NCI-H146 treated with DMSO at 0.1 percent for 48 hours (cell line): ENCODE results near the gene TTC39B.
A peak's percentile ranks its signal among the peaks of the same experiment; 100 is the strongest.

Source experiments
- DNase-seq: peaks from one replicate; lab custom pipeline; 2025; ENCODE audit not compliant: unreplicated experiment; lab: John Stamatoyannopoulos, UW

Gene TTC39B

GRCh38 chr9:15231788-15232635 is 75.0 kb downstream of the TTC39B start:
- DNase-seq: peak; percentile 29

DNA sequence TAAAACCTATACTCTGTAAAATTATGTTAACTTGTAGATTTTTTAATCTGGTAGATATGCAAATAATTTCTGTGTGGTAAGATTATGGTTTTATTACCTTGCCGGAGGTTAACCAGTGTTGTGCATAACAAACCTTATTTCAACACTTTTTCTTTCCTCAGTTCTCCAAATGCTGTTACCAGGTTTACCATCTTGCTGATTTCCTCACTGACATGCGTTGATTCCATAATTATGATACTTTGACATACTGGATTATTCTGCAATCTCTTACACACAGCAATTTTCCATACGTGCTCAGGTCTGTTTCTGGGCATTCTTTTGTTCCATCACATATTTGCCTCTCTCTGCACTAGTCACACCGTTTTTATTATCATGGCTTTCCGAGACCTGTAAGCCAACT is 77.6 kb downstream of the TTC39B start:
- DNase-seq: no peak

DNA sequence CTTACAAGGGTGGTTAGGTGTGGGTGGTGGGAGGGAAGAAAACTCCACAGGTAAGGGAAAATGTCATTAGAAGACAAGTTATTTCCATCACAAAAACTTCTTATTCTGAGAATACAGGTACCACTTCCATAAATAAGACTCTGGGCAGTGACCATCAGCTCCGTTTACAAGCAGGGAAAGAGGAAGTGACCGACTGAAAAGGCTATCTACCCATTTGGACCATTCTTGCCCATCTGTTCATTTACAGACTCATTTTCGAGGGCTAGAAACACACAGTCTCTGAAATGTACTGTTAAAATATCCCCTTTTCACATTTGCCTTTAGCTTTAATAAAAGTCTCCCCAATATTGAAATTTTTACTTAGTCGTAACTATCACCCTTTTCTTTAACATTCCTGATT is 79.5 kb downstream of the TTC39B start:
- DNase-seq: no peak

GRCh38 chr9:15225564-15226126 is 81.4 kb downstream of the TTC39B start:
- no peak for DNase-seq

GRCh38 chr9:15222313-15222712 is 84.7 kb downstream of the TTC39B start:
- DNase-seq: no peak

GRCh38 chr9:15221746-15222145 is 85.3 kb downstream of the TTC39B start:
- DNase-seq: no peak

- DNase-seq: no peak
Measured at GRCh38 chr9:15220658-15221318, 86.2 kb downstream of the TTC39B start.

DNA sequence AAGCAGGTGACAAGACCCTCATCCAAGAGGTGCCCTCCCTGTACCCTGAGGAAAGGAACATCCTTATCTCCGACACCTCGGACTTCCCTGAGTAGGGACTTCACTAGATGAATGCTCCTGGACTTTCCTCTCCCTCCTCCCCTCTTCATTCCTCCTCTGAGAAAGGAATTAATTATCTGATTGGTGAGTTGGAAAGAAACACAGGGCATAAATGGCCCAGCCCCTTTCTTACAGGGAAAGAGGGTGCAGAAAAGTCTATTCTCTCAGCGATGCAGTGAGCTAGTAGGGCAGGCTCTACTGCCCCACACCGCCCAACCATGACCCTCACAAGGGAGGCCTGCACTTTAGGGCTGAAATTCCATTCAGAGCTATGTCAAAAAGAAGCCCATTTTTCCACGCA is 87.5 kb downstream of the TTC39B start:
- no peak for DNase-seq

GRCh38 chr9:15218994-15219393 is 88.0 kb downstream of the TTC39B start:
- no peak for DNase-seq

DNA sequence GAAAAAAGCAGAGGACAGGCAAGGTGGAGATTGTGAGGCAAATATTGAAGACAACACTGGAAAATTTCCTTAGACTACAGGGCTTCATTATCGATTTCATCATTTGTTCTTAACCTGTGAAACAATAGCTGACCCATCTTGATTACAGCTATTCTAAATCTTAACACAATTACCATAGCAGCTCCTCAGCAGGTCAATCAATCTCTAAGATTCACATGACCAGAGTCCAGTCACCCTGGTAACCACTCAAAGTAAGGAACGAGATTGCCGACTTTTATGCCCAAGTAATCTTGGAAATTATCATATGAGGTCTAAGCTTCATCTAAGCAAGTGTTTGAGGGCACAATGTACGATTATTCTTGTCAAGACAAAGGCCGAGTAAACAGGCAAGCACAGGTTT is 93.8 kb downstream of the TTC39B start:
- DNase-seq: no peak

DNA sequence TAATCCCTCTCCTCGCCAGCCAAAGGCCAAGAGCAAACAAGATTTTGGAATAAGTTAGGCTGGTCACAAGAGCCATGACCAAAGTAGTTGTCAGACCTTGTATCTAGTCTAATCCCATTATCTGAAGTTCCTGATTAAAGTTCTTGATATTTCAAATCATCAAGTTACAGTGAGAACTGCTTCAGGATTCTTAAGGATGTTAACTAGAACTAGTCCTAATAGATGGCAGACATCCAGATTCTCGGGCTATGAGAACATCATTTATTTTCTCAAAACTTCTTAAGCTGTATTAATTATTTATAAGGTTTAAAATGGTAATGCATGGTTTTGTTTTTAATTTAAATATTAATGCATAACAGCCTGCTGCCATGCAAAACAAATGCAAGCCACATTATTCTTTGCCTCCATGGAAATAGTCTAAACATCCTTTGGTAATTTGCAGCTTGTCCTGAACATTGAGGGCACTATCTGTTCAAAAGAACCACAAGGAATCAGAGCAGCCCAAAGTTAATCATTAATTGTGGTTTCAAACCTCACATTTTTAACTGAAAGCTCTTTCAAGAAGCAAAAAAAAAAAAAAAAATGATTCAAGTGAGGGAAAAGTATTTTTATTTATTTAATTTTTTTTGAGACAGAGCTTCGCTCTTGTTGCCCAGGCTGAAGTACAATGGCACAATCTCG is 95.1 kb downstream of the TTC39B start:
- no peak for DNase-seq

GRCh38 chr9:15211160-15211814 is 95.7 kb downstream of the TTC39B start:
- peak; percentile 65 for DNase-seq

GRCh38 chr9:15206903-15207696 is 99.9 kb downstream of the TTC39B start:
- DNase-seq: no peak

DNA sequence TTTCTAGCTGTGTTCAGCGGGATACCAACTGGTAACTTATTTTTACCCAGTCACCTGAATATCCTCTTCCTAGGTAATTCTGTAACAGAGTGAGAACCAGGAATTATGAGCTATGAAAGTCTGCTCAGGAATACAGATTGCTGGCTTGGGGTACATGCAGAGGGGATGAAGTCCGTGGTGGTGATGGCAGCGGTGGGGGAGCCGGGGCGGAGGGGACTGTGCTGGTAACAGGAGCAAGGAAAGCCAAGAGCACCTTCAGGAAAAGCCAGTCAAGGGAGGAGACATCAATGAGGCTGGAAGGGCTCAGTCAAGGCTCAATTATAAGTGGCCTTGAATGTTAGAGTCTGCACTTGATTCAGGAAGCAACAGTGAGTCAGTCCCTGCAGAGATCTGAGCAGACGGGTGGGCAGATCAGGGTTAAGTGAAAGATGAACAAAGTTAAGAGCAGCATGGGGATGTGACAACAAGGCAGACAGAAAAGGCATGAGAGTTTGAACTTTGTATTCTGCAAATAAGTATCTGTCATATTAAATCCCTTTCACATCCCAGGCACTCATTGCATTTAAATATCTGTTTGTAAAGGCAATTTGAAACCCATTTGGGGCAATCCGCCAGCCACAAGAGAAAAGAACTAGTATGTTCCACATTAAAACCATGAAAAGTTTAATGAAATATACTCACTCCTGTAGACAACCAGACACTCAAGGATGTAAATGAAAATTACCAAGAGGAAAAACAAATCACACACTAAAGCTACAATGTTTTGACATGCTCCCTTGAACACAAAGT is 101.2 kb downstream of the TTC39B start:
- DNase-seq: no peak

GRCh38 chr9:15203581-15203980 is 103.4 kb downstream of the TTC39B start:
- no peak for DNase-seq

GRCh38 chr9:15200111-15200510 is 106.9 kb downstream of the TTC39B start:
- DNase-seq: no peak

GRCh38 chr9:15192856-15193255 is 114.2 kb downstream of the TTC39B start:
- no peak for DNase-seq

GRCh38 chr9:15191378-15191777 is 115.6 kb downstream of the TTC39B start:
- no peak for DNase-seq

DNA sequence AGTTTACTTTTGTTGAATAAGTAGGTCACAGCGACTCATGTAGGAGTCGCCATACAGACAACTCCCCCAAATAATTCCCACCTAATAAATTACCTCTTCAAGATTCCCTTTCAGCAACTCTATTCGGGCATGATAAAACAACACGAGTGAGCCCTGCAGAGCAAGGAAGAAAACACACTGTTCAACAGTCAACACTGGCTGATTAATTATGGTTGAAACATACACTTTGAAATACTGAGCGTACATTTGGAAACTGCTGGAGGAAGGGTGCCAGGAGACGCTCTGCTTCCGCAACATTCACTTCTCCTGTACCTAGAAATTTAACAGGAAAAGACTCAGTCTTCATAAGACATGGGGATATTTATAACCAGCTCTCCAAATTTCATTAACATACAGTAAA is 117.5 kb downstream of the TTC39B start:
- DNase-seq: no peak

DNA sequence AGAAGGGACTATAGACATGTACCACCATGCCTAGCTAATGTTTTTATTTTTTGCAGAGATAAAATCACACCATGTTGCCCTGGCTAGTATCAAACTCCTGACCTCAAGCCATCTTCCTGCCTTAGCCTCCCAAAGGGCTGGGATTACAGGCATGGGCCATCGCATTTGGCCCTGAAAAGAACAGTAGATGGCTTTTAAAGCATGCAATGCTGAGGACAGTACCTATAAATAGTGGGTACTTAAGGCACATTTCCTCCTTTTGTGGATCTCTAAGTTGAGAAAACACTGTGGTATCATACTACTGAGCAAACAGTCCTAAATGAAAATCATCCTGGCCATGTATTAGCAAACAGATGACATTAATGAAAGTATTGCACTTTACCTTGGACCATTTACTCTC is 119.4 kb downstream of the TTC39B start:
- peak; percentile 65 for DNase-seq
